ENCODE measurements around the gene QSOX1. TPM values are rescaled to one million over a fixed set of nuclear protein-coding genes. Genes with fewer than 3 reads are reported as not detected.
A peak's percentile ranks its signal among the peaks of the same experiment; 100 is the strongest.
"Not testable (repeated sequence)": the region's sequence is repeated elsewhere in the genome, so short reads cannot be mapped to it uniquely, and the experiment has no call there.

QSOX1 gene
- total RNA-seq, 1 donor = 81.9 TPM

- no peak for DNase-seq (ENCODE audit: low read depth in 2 of 3, low spot score in 2 of 3)
Measured at GRCh38 chr1:180188091-180188506, 33.4 kb downstream of the QSOX1 start.

- no peak for DNase-seq (ENCODE audit: low read depth in 2 of 3, low spot score in 2 of 3)
Measured at GRCh38 chr1:180188684-180189175, 34.1 kb downstream of the QSOX1 start.

DNA sequence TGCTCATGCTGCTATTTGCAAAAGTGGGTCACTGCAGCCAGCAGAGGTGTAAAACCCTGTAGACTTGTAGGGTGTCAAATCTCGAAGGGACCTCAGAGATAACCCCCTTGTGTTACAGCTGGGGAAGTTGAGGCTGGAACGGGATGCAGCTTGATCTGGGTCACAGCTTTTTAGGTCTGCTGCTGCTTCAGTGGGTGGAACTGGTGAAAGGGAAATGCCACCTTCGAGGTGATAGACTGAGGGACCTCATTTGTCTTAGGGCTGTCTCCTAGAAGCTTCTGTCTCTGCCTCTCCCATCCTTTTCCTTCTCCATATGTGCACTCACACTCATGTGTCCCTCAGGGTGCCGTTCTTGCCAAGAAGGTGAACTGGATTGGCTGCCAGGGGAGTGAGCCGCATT is 35.4 kb downstream of the QSOX1 start:
- DNase-seq (ENCODE audit: low read depth in 2 of 3, low spot score in 2 of 3) = no peak

- no peak for DNase-seq (ENCODE audit: low read depth in 2 of 3, low spot score in 2 of 3)
Measured at GRCh38 chr1:180192172-180192571, 37.5 kb downstream of the QSOX1 start.

GRCh38 chr1:180193141-180194047 is 38.7 kb downstream of the QSOX1 start:
- DNase-seq (ENCODE audit: low read depth in 2 of 3, low spot score in 2 of 3) = no peak

GRCh38 chr1:180194048-180194425 is 39.4 kb downstream of the QSOX1 start:
- no peak for DNase-seq (ENCODE audit: low read depth in 2 of 3, low spot score in 2 of 3)

DNA sequence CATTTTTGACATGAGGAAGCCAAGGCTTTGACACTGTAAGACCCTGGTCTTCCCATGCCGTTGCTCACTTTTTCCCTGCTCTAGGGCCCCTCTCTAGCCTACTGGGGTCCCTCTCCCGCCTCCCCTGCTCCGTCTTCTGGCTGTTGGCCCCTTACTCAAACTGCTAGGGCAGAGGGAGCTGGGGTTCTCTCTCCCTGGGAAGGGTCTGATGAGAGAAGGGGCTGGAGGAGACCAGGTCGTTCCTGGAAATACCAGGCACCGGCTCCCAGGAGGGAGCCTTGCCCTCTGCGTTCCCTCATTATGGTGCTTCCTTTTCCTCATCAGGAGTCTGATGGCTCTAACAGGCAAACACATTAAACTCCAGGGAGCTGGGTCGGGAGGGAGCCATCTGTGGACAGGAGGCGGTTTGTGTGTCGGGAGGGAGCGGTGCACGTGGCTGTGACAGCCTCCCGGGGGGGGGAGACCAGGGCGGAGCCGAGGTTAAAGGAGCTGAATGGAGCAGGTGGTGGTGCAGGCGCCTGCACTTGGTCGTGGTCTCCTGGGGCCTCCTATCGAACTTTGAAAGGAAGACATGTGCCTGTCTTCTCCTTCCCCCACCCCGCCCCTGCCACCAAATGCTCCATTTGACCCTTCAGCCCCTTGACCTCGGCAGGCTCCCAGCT is 40.0 kb downstream of the QSOX1 start:
- no peak for DNase-seq (ENCODE audit: low read depth in 2 of 3, low spot score in 2 of 3)

DNA sequence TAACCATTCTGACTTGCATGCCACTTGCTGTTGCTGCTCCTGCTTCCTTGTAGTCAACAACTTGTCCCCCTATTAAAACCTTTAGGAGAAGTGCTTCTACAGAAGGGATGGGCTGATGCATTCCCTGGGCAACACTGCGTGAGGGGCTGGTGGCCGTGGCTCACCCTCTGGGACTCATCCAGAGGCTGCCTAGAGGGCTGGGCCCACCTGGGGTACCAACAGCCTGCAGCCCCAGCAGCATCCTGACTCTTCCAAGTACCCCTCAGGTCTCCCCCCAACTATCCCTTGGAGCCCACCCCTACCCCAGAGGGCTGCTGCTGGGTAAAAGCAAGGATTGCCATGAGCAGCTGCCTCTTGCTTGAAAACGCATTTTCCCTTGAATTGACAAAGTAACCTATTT is 40.7 kb downstream of the QSOX1 start:
- no peak for DNase-seq (ENCODE audit: low read depth in 2 of 3, low spot score in 2 of 3)

- DNase-seq (ENCODE audit: low read depth in 2 of 3, low spot score in 2 of 3) = no peak
Measured at GRCh38 chr1:180195916-180196315, 41.2 kb downstream of the QSOX1 start.

GRCh38 chr1:180196436-180197003 is 41.9 kb downstream of the QSOX1 start:
- DNase-seq (ENCODE audit: low read depth in 2 of 3, low spot score in 2 of 3) = no peak

DNA sequence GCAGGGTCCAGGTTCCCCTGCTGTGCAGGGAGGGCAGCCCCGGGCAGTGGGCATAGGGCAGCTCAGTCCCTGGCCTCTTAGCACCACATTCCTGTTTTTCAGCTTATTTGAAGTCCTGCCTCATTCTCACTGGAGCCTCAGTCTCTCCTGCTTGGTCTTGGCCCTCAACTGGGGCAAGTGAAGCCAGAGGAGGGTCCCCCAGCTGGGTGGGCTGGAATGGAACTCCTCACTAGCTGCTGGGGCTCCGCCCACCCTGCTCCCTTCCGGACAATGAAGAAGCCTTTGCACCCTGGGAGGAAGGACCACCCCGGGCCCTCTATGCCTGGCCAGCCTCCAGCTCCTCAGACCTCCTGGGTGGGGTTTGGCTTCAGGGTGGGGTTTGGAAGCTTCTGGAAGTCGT is 42.6 kb downstream of the QSOX1 start:
- DNase-seq (ENCODE audit: low read depth in 2 of 3, low spot score in 2 of 3) = no peak

DNA sequence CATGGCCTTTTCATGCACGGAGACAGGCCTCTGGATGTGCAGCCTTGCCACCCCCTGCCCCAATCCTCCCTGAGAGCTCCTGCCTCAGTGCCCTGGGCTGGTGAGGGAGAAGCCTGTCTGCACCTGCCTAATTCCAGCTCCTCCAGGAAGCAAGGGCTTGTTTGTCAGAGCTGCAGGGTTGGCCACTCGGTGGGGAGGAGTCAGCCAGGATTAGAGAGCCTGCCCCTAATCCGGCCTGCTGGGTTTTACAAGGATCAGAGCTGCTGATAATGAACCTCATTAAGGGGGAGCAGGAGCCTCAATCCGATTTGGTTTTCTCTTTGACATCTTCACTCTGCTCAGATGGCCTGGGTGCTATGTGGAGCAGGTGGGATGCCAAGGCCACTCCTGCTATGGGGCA is 43.5 kb downstream of the QSOX1 start:
- DNase-seq (ENCODE audit: low read depth in 2 of 3, low spot score in 2 of 3) = no peak

DNA sequence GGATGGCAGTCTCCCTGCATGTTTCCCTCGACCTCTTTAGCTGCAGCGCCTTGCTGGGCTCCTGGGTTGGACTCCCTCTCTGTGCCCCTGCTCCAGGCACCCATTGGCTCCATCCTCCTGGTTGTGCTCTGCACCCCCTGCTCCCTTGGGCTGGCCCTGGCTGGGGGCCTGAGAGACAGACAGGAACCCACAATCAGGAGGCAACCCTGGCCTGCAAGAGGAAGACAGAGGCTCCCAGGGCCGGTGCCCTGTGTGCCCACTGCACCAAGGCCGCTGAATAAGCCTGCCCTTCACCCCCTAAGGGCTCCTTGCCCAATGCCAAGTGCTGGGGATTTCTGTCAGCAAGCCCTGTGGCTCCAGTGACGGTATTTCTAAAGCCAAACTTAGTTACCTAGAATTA is 43.9 kb downstream of the QSOX1 start:
- DNase-seq (ENCODE audit: low read depth in 2 of 3, low spot score in 2 of 3) = no peak

- DNase-seq (ENCODE audit: low read depth in 2 of 3, low spot score in 2 of 3) = no peak
Measured at GRCh38 chr1:180199018-180199417, 44.3 kb downstream of the QSOX1 start.

DNA sequence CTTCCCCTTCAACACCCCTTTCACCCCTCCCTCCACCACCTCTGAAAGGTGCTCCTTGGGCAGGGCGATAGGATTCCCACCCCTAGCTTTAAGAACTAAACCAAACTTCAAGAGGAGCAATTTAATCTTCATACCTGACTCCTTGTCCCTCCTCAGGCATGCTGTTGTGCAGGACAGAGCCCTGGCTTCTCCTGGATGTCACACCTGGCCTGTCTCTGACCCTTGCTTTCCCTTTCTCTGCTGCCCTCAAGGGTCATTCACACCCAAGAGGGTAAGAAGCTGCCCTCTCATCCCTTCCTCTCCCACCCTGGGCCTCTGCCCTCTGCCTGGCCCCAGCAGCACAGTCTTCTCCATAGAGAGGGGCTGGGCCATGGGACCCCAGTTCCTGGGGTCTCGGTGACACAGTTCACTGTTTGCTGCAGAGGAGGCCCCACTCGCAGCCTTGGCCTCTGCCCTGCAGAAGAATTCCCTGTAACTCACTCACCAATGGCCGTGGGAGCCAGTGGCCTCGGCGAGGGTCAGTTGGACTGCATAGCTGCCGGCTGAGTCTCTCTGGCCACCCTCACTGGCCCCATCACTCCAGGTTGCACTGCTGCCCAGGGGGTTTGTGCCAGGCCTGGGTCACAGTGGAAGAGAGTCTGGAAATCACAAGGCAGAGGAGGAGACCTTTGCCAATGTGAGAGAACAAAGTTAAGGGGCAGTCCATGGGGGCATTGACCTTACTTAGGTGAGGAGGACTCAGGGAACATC is 47.0 kb downstream of the QSOX1 start:
- no peak for DNase-seq (ENCODE audit: low read depth in 2 of 3, low spot score in 2 of 3)

DNA sequence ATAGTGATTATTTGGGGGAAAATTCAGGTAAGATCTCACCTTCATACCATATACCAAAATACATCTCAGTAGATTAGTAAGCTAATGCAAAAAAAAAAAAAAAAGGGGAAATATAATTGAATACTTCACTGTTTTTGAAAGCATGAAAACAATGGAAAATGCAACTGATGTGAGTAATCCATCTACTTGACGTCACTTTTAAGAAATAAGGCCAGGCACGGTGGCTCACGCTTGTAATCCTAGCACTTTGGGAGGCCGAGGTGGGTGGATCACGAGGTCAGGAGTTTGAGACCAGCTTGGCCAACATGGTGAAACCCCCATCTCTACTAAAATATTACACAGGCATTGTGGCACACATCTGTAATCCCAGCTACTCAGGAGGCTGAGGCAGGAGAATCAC is 47.9 kb downstream of the QSOX1 start:
- DNase-seq (ENCODE audit: low read depth in 2 of 3, low spot score in 2 of 3) = not testable (repeated sequence)

DNA sequence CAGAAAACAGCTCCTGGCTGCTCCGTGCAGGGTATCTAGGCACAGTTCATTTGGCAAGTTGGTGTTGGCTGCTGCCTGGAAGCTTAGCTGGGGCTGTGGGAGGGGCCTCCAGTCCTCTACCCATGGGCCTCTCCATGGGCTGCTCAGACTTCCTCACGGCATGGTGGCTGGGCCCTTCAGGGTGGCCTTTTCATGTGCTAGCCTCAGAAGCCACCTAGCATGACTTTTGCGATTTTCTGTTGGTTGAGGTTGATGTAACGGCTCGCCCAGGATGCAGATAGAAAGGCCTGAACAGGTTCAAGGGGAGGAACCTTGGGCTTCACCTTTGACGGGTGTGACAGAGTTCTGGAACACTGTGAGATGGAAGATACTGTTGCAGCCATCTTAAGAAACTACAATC is 49.6 kb downstream of the QSOX1 start:
- DNase-seq (ENCODE audit: low read depth in 2 of 3, low spot score in 2 of 3) = no peak

DNA sequence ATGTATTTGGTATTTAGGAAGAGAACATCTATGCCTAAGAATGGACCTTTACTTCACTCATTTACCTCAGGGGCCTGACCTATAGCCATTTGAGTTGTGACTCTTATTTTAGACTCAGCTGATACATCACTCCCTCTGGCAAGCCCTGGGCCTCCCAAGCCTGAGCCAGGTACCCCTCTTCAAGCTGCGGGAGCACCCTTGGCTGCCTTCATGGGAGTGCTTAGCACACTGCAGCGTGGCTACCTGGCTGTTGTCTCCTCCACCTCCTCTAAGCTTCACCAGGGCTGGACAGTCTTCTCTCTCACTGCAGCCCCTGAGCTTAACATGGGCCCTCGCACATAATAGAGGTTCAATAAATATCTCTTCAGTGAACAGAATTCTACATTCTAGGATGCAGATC is 51.9 kb downstream of the QSOX1 start:
- no peak for DNase-seq (ENCODE audit: low read depth in 2 of 3, low spot score in 2 of 3)

DNA sequence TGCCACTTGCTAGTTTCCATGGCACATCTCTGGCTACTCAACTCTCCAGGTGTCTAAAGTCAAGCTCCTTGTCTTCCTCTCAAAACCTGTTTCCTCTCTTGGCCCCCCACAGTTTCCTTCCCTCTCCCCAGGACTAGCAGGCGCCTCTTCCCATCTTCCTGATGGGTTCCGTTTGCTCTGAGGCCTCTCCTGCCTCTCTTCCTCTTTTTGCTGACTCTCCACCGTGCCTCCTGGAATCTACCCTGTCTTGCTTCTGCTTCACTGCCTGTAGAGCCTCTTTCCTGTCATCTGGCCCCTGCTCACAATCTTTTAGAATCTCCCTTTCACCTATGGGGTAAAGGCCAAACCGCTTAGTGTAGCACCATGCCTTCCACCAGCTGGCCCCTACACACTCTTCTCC is 53.6 kb downstream of the QSOX1 start:
- peak in 1 of 3 donors; percentile 29 for DNase-seq (ENCODE audit: low read depth in 2 of 3, low spot score in 2 of 3)

DNA sequence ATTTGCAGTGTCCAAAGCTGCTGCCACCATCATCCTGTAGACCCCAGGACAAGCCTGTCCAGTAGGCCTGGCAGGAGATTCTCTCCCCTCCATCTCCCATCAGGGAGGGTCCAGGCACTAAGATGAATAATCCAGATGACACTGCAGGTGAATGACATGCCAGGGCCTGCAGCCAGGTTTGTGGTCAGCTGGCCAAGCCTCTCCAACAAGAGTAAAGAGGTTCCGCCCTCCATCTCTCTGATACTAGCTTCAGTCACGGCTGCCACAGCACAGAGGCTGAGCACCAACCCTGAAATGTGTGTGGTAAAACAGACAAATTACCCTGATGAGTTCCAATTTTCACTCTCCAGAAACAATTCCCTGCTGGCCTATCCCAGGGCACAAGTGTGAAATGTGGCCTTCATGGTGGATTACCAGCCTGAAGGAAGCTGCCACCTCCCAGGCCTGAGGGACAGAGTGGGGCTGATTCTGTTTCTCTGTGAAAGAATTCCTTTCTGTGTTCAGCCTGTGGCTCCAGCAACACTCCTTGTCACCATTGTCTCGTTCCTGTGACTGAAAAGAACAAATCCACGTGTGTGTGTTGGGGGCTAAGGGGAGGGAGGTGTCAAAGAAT is 55.4 kb downstream of the QSOX1 start:
- no peak for DNase-seq (ENCODE audit: low read depth in 2 of 3, low spot score in 2 of 3)
